Body of pancreas (tissue), 4 donors: ENCODE results near the gene REV3L.

Experiments used
- CTCF ChIP-seq, 7 experiments: fragments of 450-650 bp in 4 of 7; fragments of 200-600 bp in 3 of 7; sonication (generic) in 3 of 7; IDR thresholded peaks; one replicate each; pipeline ENCODE4 v1.5.1; 2016 to 2019; ENCODE audit warnings: antibody characterized with exemption in 7 of 7
- POLR2A ChIP-seq, 3 donors: fragments of 450-650 bp; IDR thresholded peaks; one replicate each; pipeline ENCODE4 v1.6.1; 2016; ENCODE audit warnings: antibody characterized with exemption in 3 of 3, mild to moderate bottlenecking in 2 of 3

- TF ChIP-seq CTCF (IDR thresholded peaks at IDR 0.05) (no peak), POLR2A (IDR thresholded peaks at IDR 0.05) (no peak)
Observed at GRCh38 chr6:111416529-111416928, 66.5 kb downstream of the REV3L start.
